ENCODE results near the gene OTOF. TPM values are rescaled to one million over a fixed set of nuclear protein-coding genes. Genes with fewer than 3 reads are reported as not detected.
A peak's percentile ranks its signal among the peaks of the same experiment; 100 is the strongest.

Gene OTOF
- total RNA-seq, 3 donors from 2014 or later, result 0.10 to 0.60 (median 0.18) TPM

GRCh38 chr2:26422947-26423629 lies 54.8 kb downstream of the OTOF start:
- Mint-ChIP-seq H3K4me3 (no peak overlapping the region), H3K4me1 (ENCODE audit: low read depth) (no peaks in the 10 kb centered on the region), H3K36me3 (ENCODE audit: insufficient read depth) (no peaks in the 10 kb centered on the region), H3K27me3 (ENCODE audit: low read depth) (peaks cover 5% of the 10 kb centered on the region), H3K9me3 (peaks cover 4% of the 10 kb centered on the region)
- ATAC-seq (no peak), DNase-seq (no peak)

- no peak overlapping the region for H3K4me3 Mint-ChIP-seq
- H3K9me3 Mint-ChIP-seq, result peaks cover 4% of the 10 kb centered on the region
- DNase-seq (no peak), ATAC-seq (no peak)
- no peaks in the 10 kb centered on the region for H3K4me1 Mint-ChIP-seq (ENCODE audit: low read depth)
- H3K27me3 Mint-ChIP-seq (ENCODE audit: low read depth), result peaks cover 4% of the 10 kb centered on the region
- no peaks in the 10 kb centered on the region for H3K36me3 Mint-ChIP-seq (ENCODE audit: insufficient read depth)
These were observed 56.0 kb downstream of the OTOF start for GRCh38 chr2:26421961-26422360.

- ATAC-seq, result no peak
- no peaks in the 10 kb centered on the region for H3K27me3 Mint-ChIP-seq (ENCODE audit: low read depth)
- no peak overlapping the region for H3K4me3 Mint-ChIP-seq
These were observed 63.6 kb downstream of the OTOF start for GRCh38 chr2:26414311-26414710.

GRCh38 chr2:26412091-26412673 lies 65.7 kb downstream of the OTOF start:
- peaks cover 9% of the 10 kb centered on the region for H3K4me1 Mint-ChIP-seq (ENCODE audit: low read depth)
- ATAC-seq (peak; percentile 60 to 85), DNase-seq (no peak)
- no peaks in the 10 kb centered on the region for H3K9me3 Mint-ChIP-seq
- H3K4me3 Mint-ChIP-seq, result peak overlapping the region; percentile 42
- no peaks in the 10 kb centered on the region for H3K36me3 Mint-ChIP-seq (ENCODE audit: insufficient read depth)
- peaks cover 8% of the 10 kb centered on the region for H3K27me3 Mint-ChIP-seq (ENCODE audit: low read depth)

More at GRCh38 chr2:26414311-26414710, 63.6 kb downstream of the OTOF start:
- Mint-ChIP-seq H3K9me3 (no peaks in the 10 kb centered on the region), H3K36me3 (ENCODE audit: insufficient read depth) (no peaks in the 10 kb centered on the region), H3K4me1 (ENCODE audit: low read depth) (peaks cover 9% of the 10 kb centered on the region)
- DNase-seq, result no peak

GRCh38 chr2:26411419-26411818 lies 66.5 kb downstream of the OTOF start:
- H3K36me3 Mint-ChIP-seq (ENCODE audit: insufficient read depth), result no peaks in the 10 kb centered on the region
- ATAC-seq (no peak), DNase-seq (no peak)
- H3K9me3 Mint-ChIP-seq, result no peaks in the 10 kb centered on the region
- H3K4me3 Mint-ChIP-seq, result no peak overlapping the region
- H3K27me3 Mint-ChIP-seq (ENCODE audit: low read depth), result peaks cover 10% of the 10 kb centered on the region
- H3K4me1 Mint-ChIP-seq (ENCODE audit: low read depth), result peaks cover 9% of the 10 kb centered on the region

GRCh38 chr2:26410764-26411243 lies 67.1 kb downstream of the OTOF start:
- H3K36me3 Mint-ChIP-seq (ENCODE audit: insufficient read depth), result no peaks in the 10 kb centered on the region
- ATAC-seq (no peak), DNase-seq (no peak)
- peaks cover 10% of the 10 kb centered on the region for H3K27me3 Mint-ChIP-seq (ENCODE audit: low read depth)
- no peaks in the 10 kb centered on the region for H3K9me3 Mint-ChIP-seq
- H3K4me3 Mint-ChIP-seq, result no peak overlapping the region
- H3K4me1 Mint-ChIP-seq (ENCODE audit: low read depth), result peaks cover 9% of the 10 kb centered on the region

- no peak for ATAC-seq
- Mint-ChIP-seq H3K4me1 (ENCODE audit: low read depth) (peaks cover 9% of the 10 kb centered on the region), H3K9me3 (no peaks in the 10 kb centered on the region), H3K36me3 (ENCODE audit: insufficient read depth) (no peaks in the 10 kb centered on the region), H3K4me3 (no peak overlapping the region), H3K27me3 (ENCODE audit: low read depth) (peaks cover 13% of the 10 kb centered on the region)
- DNase-seq, result no peak
These were observed 68.1 kb downstream of the OTOF start for GRCh38 chr2:26409785-26410184.

- Mint-ChIP-seq H3K4me1 (ENCODE audit: low read depth) (peaks cover 9% of the 10 kb centered on the region), H3K27me3 (ENCODE audit: low read depth) (peaks cover 15% of the 10 kb centered on the region), H3K9me3 (no peaks in the 10 kb centered on the region), H3K36me3 (ENCODE audit: insufficient read depth) (no peaks in the 10 kb centered on the region), H3K4me3 (no peak overlapping the region)
- no peak for ATAC-seq
- DNase-seq, result no peak
These were observed 70.4 kb downstream of the OTOF start for GRCh38 chr2:26407526-26407925.

Other genes starting within 250 kb of the OTOF start
- gene HADHA, start 233.5 kb downstream of the OTOF start, total RNA-seq, result 10 to 100 TPM; 85.9 to 94.9 (median 87.7) TPM
- 10 to 100 TPM; 53.8 to 59.9 (median 55.2) TPM for gene HADHB, start 233.2 kb downstream of the OTOF start, total RNA-seq
- gene SELENOI, start 132.0 kb downstream of the OTOF start, total RNA-seq, result 10 to 100 TPM; 73.5 to 76.2 (median 76.0) TPM
- gene ADGRF3, start 131.3 kb downstream of the OTOF start, total RNA-seq, result 1 to 10 TPM; 1.9 to 2.8 (median 2.0) TPM
- gene DRC1, start 76.2 kb downstream of the OTOF start, total RNA-seq, result not detected
- gene CIB4, start 163.2 kb upstream of the OTOF start, total RNA-seq, result not detected
- under 1 TPM; 0.08 to 0.16 (median 0.08) TPM for gene KCNK3, start 214.6 kb upstream of the OTOF start, total RNA-seq

Data from activated T-cell treated with anti-CD3 and anti-CD28 coated beads, Interleukin-2, amount 50 U/mL, for 4 hours (primary cell).